ENCODE results near the gene CCDC8.

The CCDC8 gene

GRCh38 chr19:46426506-46427162, 13.3 kb upstream of the CCDC8 start:
- no peak for TF ChIP-seq CTCF (IDR thresholded peaks at IDR 0.05)

DNA sequence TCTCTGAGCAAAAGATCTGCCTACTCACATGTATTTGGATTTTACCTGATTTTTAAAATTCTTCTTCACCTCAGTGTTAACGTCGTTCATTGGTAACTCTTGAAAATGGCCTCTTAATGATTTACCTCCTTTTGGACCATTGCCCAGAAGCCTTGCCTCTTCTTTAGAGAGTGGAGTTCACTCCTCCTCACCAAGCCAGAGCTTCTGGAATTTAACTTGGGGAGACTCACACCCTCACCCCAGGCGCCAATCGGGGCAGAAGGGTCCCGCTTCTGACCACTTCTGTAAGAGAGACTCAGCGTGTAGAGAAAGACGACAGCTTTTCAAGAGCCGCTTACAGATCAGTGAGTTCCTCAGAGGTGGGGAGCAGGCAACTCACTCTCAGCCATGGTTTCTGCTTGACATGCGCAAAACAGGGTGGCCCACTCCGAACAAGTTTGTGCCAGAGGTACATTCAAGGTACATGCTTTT, 12.7 kb upstream of the CCDC8 start:
- TF ChIP-seq CTCF (IDR thresholded peaks at IDR 0.05): no peak

- TF ChIP-seq CTCF (IDR thresholded peaks at IDR 0.05): no peak
Observed at GRCh38 chr19:46423188-46423587, 9.8 kb upstream of the CCDC8 start.

DNA sequence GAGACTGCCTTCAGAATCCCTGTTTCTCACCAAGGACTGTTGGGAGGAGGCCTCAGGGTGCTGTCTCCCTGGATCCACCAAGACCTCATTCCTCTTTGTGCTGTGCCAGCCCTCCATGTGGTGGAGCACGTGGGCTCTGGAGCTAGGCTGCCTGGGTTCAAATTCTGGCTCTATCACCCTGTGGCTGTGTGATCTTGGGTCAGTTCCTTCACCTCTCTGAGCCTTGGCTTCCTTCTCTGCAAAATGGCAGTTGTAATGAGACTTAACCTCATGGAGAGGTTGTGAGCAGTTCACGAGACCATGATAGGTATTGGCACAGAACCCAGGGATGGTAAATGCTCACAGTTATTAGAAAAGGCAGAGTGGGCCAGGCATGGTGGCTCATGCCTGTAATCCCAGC, 9.0 kb upstream of the CCDC8 start:
- no peak for TF ChIP-seq CTCF (IDR thresholded peaks at IDR 0.05)

DNA sequence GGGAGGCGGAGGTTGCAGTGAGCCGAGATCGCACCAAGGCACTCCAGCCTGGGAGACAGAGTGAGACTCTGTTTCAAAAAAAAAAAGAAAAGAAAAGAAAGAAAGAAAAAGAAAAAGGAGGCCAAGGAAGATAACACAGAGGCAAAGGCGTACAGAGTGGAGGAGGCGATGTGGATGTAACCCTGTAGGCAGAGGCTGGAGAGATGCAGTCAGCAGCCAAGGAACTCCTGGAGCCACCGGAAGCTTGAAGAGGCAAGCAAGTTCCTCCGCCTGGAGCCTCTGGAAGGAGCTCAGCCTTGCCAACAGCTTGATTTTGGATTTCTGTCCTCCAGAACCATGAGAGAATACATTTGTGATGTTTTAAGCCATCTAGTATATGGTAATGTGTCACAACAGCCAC, 6.7 kb upstream of the CCDC8 start:
- no peak for TF ChIP-seq CTCF (IDR thresholded peaks at IDR 0.05)

DNA sequence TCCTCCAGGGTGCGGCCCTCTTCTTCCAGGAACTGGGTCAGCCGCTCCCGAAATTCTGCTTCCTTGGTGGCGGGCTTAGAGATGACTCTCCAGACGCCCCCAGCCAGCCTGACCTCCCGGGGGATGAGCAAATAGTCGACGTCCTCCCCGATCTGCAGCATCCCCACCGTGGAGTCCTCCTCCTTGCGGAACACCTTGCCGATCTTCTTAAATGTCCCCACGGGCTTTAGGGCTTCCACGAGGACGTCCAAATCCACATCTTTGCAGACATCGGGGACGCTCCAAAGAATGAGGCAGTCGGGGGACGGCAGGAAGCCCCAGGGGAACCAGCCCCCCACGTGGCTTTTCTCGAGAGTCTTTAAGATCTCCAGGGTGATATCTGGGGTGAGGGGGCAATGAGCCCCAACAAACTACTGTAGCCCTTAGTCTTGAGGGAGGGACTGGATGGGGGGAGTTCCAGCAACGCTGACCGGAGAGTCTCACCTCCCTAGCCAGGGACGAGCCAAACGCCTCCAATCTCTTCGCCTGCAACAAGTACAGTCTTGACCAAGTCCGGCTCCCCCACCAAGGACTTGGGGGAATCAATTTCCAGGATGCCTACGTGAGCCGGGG, 608 bp downstream of the CCDC8 start:
- no peak for TF ChIP-seq CTCF (IDR thresholded peaks at IDR 0.05)

DNA sequence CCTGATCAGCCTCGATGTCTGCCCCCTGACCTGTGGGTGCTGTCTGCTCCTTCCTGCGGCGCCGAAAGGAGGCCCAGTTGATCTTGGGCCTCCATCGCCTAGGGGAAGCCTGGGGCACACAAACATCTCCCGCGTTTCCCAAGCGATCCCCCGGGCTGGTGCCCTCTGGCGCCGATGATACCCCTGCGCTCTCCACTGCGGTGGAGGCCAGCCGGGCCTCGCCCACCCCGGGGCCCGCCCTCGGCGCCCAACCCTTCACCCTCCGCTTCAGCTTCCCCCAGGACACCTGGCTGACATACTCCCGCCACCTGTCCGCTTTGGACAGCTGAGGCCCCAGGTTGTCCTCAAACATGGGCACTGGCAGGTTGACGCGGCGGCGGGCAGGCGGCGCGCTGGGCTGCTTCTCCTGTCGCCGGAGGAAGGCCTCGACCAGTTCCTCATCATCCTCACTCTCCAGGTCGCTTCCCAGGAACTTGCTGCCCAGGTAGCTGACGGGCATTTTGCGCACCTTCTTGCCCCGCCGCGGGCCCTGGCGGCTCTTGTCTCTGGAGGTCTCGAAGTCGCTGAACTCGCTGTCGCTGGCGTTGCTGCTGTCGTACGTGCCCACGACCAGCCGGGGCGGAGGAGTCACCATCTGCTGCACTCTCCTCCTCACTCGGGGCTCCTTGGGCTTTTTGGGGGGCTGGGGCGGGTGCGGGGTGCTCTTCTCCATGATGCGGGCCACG, 1.3 kb downstream of the CCDC8 start:
- no peak for TF ChIP-seq CTCF (IDR thresholded peaks at IDR 0.05)

Measured in LNCAP (cell line).